ENCODE data around the gene TADA3. TPM values are rescaled to one million over a fixed set of nuclear protein-coding genes. Genes with fewer than 3 reads are reported as not detected.

TADA3 gene
- total and polyA plus RNA-seq, 2 donors (not counting 3 experiments of a cell fraction or from before 2014, with no cell fraction given): 27.8 to 31.0 TPM

- no TSS peak for BruUV-seq (replicated peaks)
- CTCF ChIA-PET: no interaction called here
- no peaks in the 10 kb centered on the region for H3K9me1 ChIP-seq (replicated peaks; ENCODE audit: control insufficient read depth, extremely low read depth, insufficient read depth, low read length)
Measured at GRCh38 chr3:9777694-9778021, 14.6 kb downstream of the TADA3 start.

More at GRCh38 chr3:9777694-9778021, 14.6 kb downstream of the TADA3 start:
- Histone ChIP-seq H3K4me2 (ENCODE audit: insufficient read depth, low read length) (no peak overlapping the region), H4K20me1 (replicated peaks; ENCODE audit: control insufficient read depth, extremely low read depth, insufficient read depth, low read length) (no peaks in the 10 kb centered on the region), H3K9ac (replicated peaks; ENCODE audit: extremely low read depth, insufficient read depth, low read length) (no peak overlapping the region), H3K79me2 (ENCODE audit: control insufficient read depth, insufficient read depth, low read length) (no peaks in the 10 kb centered on the region), H3K9me3 (replicated peaks; ENCODE audit: control insufficient read depth, insufficient read depth, low read length) (no peaks in the 10 kb centered on the region), H3K27me3 (ENCODE audit: control insufficient read depth in 2 of 2, insufficient read depth in 2 of 2, low read length in 2 of 2) (no peaks in the 10 kb centered on the region), H3K36me3 (ENCODE audit: control insufficient read depth in 2 of 2, extremely low read depth in 1 of 2, insufficient read depth in 2 of 2, low read length in 2 of 2) (peaks cover 0 to 2% of the 10 kb centered on the region in 2 experiments), H2AFZ (ENCODE audit: low read depth, low read length) (no peak overlapping the region), H3K4me1 (ENCODE audit: control insufficient read depth, extremely low read depth, insufficient read depth, low read length) (no peaks in the 10 kb centered on the region), H3K27ac (ENCODE audit: insufficient read depth, low read depth, low read length) (no peak overlapping the region), H3K4me3 (replicated peaks in 1 of 3; ENCODE audit: insufficient read depth in 1 of 3, low read depth in 1 of 3, low read length in 3 of 3) (no peak overlapping the region)
- dilution Hi-C loops (cut with MboI; ENCODE audit: extremely low pct_ligation_motif_present, low sequenced_read_pairs): no loop called here
- intact Hi-C loops (cut with micrococcal nuclease): no loop called here
- FAIRE-seq (no peak), DNase-seq (ENCODE audit: low read depth, low spot score) (no peak)
- TF ChIP-seq EZH2 (IDR thresholded peaks at IDR 0.05; ENCODE audit: borderline replicate concordance, low read depth, low read length, severe bottlenecking): no peak
- TF ChIP-seq MYC (IDR thresholded peaks at IDR 0.05; ENCODE audit: low read depth, low read length): no peak
- TF ChIP-seq GATA2 (IDR thresholded peaks at IDR 0.05; ENCODE audit: insufficient read depth, insufficient read length, low read depth, low read length): no peak
- no peak for TF ChIP-seq FOS (IDR thresholded peaks at IDR 0.05; ENCODE audit: borderline replicate concordance, insufficient read depth, low read length)
- TF ChIP-seq POLR2A (IDR thresholded peaks at IDR 0.05; ENCODE audit: low read depth, low read length): no peak
- no peak for TF ChIP-seq MAX (IDR thresholded peaks at IDR 0.05; ENCODE audit: insufficient read depth, insufficient read length)
- TF ChIP-seq JUN (IDR thresholded peaks at IDR 0.05; ENCODE audit: borderline replicate concordance, insufficient read depth, insufficient read length, low read depth): no peak
- TF ChIP-seq, protein P1, sequence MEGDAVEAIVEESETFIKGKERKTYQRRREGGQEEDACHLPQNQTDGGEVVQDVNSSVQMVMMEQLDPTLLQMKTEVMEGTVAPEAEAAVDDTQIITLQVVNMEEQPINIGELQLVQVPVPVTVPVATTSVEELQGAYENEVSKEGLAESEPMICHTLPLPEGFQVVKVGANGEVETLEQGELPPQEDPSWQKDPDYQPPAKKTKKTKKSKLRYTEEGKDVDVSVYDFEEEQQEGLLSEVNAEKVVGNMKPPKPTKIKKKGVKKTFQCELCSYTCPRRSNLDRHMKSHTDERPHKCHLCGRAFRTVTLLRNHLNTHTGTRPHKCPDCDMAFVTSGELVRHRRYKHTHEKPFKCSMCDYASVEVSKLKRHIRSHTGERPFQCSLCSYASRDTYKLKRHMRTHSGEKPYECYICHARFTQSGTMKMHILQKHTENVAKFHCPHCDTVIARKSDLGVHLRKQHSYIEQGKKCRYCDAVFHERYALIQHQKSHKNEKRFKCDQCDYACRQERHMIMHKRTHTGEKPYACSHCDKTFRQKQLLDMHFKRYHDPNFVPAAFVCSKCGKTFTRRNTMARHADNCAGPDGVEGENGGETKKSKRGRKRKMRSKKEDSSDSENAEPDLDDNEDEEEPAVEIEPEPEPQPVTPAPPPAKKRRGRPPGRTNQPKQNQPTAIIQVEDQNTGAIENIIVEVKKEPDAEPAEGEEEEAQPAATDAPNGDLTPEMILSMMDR (IDR thresholded peaks at IDR 0.05; ENCODE audit: extremely low read depth in 1 of 2, insufficient read depth in 1 of 2, low read depth in 1 of 2, low read length in 2 of 2): no peak
- TF ChIP-seq POLR2AphosphoS5 (IDR thresholded peaks at IDR 0.05; ENCODE audit: insufficient read depth, low read depth, low read length): no peak
- POLR2A ChIA-PET: no interaction called here
